SK-N-SH treated with all-trans-retinoic acid at 6 μM for 48 hours (cell line): ENCODE measurements around the gene ARHGAP26.

Experiments
- CREB5 ChIP-seq: fragments of 250-450 bp; sonication (Bioruptor Pico); IDR thresholded peaks from 2 replicates; pipeline ENCODE4 v1.5.1; 2020; ENCODE audit warnings: low read depth, mild to moderate bottlenecking, moderate library complexity
- ZNF565 ChIP-seq: fragments of 450-650 bp; formaldehyde crosslinking; conservative IDR thresholded peaks from 2 replicates; pipeline ENCODE4 v1.5.0; 2020; ENCODE audit warnings: low read depth, mild to moderate bottlenecking, moderate library complexity
- ZNF70 ChIP-seq: fragments of 450-650 bp; formaldehyde crosslinking; IDR thresholded peaks from 2 replicates; pipeline ENCODE4 v1.5.0; 2020; ENCODE audit warnings: mild to moderate bottlenecking, moderate library complexity

GRCh38 chr5:142826093-142826492 lies 55.9 kb downstream of the ARHGAP26 start:
- TF ChIP-seq CREB5 (CRISPR knock-in tag): no peak
- no peak for TF ChIP-seq ZNF565 (CRISPR knock-in tag)
- no peak for TF ChIP-seq ZNF70 (CRISPR knock-in tag)
